ENCODE measurements around the gene ITGB1. TPM values are rescaled to one million over a fixed set of nuclear protein-coding genes. Genes with fewer than 3 reads are reported as not detected.
A peak's percentile ranks its signal among the peaks of the same experiment; 100 is the strongest.

The ITGB1 gene
- total RNA-seq, 2 donors from 2014 or later: 1,541 to 1,574 TPM

DNA sequence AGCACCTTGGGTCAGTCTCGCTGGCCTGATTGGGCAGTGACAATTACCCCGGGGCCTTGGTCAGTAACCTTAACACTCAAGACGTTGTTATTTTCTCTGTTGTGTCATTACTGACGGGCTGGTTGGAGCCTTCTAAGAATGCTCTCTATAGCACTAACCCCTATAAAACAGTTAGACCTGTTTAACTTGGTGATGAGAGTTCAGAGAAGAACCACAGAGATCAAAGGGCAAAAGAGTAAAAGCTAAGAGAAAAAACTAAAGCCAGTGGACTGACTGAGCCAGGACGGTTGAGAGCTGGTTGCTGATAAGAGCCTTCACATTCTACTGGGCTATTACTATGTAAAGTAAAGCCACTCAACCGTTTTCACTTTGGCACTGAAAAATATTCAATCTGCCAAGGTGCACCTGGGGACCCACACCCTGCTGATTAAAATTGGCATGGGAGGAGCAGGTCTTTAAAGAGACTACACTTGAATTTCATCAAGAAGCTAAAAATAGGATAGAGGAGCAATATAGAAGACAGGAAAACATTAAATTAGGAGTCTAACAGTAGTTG is 13.6 kb upstream of the ITGB1 start:
- Histone ChIP-seq H3K4me3 (no peak overlapping the region), H3K36me3 (no peaks in the 10 kb centered on the region), H3K9me3 (no peaks in the 10 kb centered on the region), H3K27ac (peak overlapping the region in 1 of 2 donors; percentile 2), H3K4me1 (ENCODE audit: control insufficient read depth in 1 of 2, low read depth in 2 of 2) (no peaks in the 10 kb centered on the region), H3K27me3 (replicated peaks; ENCODE audit: insufficient read depth) (no peaks in the 10 kb centered on the region)
- ATAC-seq (ENCODE audit: insufficient number of reproducible peaks, low FRiP score, low read depth): no peak
- no peak for DNase-seq (ENCODE audit: low spot score)
- TF ChIP-seq, protein P1, sequence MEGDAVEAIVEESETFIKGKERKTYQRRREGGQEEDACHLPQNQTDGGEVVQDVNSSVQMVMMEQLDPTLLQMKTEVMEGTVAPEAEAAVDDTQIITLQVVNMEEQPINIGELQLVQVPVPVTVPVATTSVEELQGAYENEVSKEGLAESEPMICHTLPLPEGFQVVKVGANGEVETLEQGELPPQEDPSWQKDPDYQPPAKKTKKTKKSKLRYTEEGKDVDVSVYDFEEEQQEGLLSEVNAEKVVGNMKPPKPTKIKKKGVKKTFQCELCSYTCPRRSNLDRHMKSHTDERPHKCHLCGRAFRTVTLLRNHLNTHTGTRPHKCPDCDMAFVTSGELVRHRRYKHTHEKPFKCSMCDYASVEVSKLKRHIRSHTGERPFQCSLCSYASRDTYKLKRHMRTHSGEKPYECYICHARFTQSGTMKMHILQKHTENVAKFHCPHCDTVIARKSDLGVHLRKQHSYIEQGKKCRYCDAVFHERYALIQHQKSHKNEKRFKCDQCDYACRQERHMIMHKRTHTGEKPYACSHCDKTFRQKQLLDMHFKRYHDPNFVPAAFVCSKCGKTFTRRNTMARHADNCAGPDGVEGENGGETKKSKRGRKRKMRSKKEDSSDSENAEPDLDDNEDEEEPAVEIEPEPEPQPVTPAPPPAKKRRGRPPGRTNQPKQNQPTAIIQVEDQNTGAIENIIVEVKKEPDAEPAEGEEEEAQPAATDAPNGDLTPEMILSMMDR (IDR thresholded peaks at IDR 0.05): no peak

DNA sequence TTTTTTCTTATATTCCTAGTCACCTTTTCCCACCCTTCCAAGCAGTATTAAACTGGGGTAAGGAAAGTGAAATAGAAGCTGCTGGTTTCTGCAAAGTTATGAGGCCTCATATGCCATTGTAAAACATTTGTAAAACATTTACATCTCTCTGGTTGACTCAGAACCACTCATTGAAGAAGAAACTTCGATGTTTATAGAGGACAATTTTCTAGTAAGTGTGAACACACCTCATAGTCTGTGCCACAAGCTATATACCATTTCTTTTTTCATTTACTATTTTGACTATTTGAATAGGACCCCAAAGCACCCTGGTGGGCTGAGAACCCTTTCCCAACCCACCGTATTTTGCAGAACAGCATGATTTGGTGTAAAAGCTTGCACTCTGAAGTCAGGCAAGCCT is 12.9 kb upstream of the ITGB1 start:
- TF ChIP-seq, protein P1 (IDR thresholded peaks at IDR 0.05): no peak
- H3K4me3 ChIP-seq: no peak overlapping the region
- no peaks in the 10 kb centered on the region for H3K27me3 ChIP-seq (replicated peaks; ENCODE audit: insufficient read depth)
- H3K36me3 ChIP-seq: no peaks in the 10 kb centered on the region
- no peaks in the 10 kb centered on the region for H3K4me1 ChIP-seq (ENCODE audit: control insufficient read depth in 1 of 2, low read depth in 2 of 2)
- H3K9me3 ChIP-seq: no peaks in the 10 kb centered on the region
- H3K27ac ChIP-seq: no peak overlapping the region
- DNase-seq (ENCODE audit: low spot score): no peak
- no peak for ATAC-seq (ENCODE audit: insufficient number of reproducible peaks, low FRiP score, low read depth)

- ATAC-seq (ENCODE audit: insufficient number of reproducible peaks, low FRiP score, low read depth) (no peak), DNase-seq (ENCODE audit: low spot score) (no peak)
- Histone ChIP-seq H3K36me3 (no peaks in the 10 kb centered on the region), H3K27ac (peak overlapping the region in 1 of 2 donors; percentile 100), H3K9me3 (no peaks in the 10 kb centered on the region), H3K4me1 (ENCODE audit: control insufficient read depth in 1 of 2, low read depth in 2 of 2) (peaks cover 27 to 35% of the 10 kb centered on the region in 2 donors), H3K27me3 (replicated peaks; ENCODE audit: insufficient read depth) (no peaks in the 10 kb centered on the region), H3K4me3 (no peak overlapping the region)
- TF ChIP-seq, protein P1 (IDR thresholded peaks at IDR 0.05): no peak
These were observed 6.2 kb upstream of the ITGB1 start for GRCh38 chr10:32964270-32964669.

- no peak for ATAC-seq (ENCODE audit: insufficient number of reproducible peaks, low FRiP score, low read depth)
- no peaks in the 10 kb centered on the region for H3K27me3 ChIP-seq (replicated peaks; ENCODE audit: insufficient read depth)
- no peaks in the 10 kb centered on the region for H3K36me3 ChIP-seq
- no peaks in the 10 kb centered on the region for H3K9me3 ChIP-seq
- DNase-seq (ENCODE audit: low spot score): no peak
- TF ChIP-seq, protein P1 (IDR thresholded peaks at IDR 0.05): no peak
- H3K27ac ChIP-seq: peak overlapping the region; percentile 89 to 100
- H3K4me3 ChIP-seq: peak overlapping the region; percentile 46
- peaks cover 27 to 38% of the 10 kb centered on the region in 2 donors for H3K4me1 ChIP-seq (ENCODE audit: control insufficient read depth in 1 of 2, low read depth in 2 of 2)
These were observed 5.1 kb upstream of the ITGB1 start for GRCh38 chr10:32963096-32963495.

GRCh38 chr10:32962521-32962920 is 4.5 kb upstream of the ITGB1 start:
- H3K27ac ChIP-seq: peak overlapping the region; percentile 89 to 100
- no peaks in the 10 kb centered on the region for H3K36me3 ChIP-seq
- no peaks in the 10 kb centered on the region for H3K27me3 ChIP-seq (replicated peaks; ENCODE audit: insufficient read depth)
- ATAC-seq (ENCODE audit: insufficient number of reproducible peaks, low FRiP score, low read depth) (no peak), DNase-seq (ENCODE audit: low spot score) (no peak)
- TF ChIP-seq, protein P1 (IDR thresholded peaks at IDR 0.05): no peak
- H3K9me3 ChIP-seq: no peaks in the 10 kb centered on the region
- peaks cover 27 to 38% of the 10 kb centered on the region in 2 donors for H3K4me1 ChIP-seq (ENCODE audit: control insufficient read depth in 1 of 2, low read depth in 2 of 2)
- H3K4me3 ChIP-seq: peak overlapping the region; percentile 46
